ENCODE results near the gene SMIM28. TPM values are rescaled to one million over a fixed set of nuclear protein-coding genes. Genes with fewer than 3 reads are reported as not detected.

The SMIM28 gene
- total and polyA plus RNA-seq, 9 of the 15 experiments (the other 6 are each of a cell fraction or from before 2014, with no cell fraction given), result not detected

DNA sequence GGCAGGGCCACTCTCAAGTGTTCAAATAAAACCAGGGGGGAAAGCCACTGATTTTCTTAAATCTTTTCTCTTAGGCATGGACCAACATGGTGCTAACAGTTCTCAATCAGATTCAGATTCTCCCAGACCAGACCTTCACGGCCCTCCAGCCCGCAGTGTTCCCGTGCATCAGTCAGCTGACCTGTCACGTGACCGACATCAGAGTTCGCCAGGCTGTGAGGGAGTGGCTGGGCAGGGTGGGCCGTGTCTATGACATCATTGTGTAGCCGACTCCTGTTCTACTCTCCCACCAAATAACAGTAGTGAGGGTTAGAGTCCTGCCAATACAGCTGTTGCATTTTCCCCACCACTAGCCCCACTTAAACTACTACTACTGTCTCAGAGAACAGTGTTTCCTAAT, 41.5 kb upstream of the SMIM28 start (continued):
- TF ChIP-seq KAT7 (CRISPR knock-in tag; IDR thresholded peaks at IDR 0.05; ENCODE audit: borderline replicate concordance) (no peak), MTA2 (IDR thresholded peaks at IDR 0.05; ENCODE audit: low read depth) (no peak), ZNF232 (CRISPR knock-in tag; IDR thresholded peaks at IDR 0.05) (no peak), ARNT (IDR thresholded peaks at IDR 0.05) (no peak), SIX5 (IDR thresholded peaks at IDR 0.05; ENCODE audit: borderline replicate concordance in 1 of 2, insufficient read depth in 1 of 2, low read depth in 1 of 2, low read length in 2 of 2) (no peak), SMARCB1 (IDR thresholded peaks at IDR 0.05; ENCODE audit: insufficient read length, low read depth) (no peak), MECOM (CRISPR knock-in tag; IDR thresholded peaks at IDR 0.05) (no peak), ZNF780A (CRISPR knock-in tag; IDR thresholded peaks at IDR 0.05) (no peak), ZNF785 (CRISPR knock-in tag; IDR thresholded peaks at IDR 0.05) (no peak), ZNF212 (CRISPR knock-in tag; IDR thresholded peaks at IDR 0.05) (no peak)
- TF ChIP-seq, protein P1, sequence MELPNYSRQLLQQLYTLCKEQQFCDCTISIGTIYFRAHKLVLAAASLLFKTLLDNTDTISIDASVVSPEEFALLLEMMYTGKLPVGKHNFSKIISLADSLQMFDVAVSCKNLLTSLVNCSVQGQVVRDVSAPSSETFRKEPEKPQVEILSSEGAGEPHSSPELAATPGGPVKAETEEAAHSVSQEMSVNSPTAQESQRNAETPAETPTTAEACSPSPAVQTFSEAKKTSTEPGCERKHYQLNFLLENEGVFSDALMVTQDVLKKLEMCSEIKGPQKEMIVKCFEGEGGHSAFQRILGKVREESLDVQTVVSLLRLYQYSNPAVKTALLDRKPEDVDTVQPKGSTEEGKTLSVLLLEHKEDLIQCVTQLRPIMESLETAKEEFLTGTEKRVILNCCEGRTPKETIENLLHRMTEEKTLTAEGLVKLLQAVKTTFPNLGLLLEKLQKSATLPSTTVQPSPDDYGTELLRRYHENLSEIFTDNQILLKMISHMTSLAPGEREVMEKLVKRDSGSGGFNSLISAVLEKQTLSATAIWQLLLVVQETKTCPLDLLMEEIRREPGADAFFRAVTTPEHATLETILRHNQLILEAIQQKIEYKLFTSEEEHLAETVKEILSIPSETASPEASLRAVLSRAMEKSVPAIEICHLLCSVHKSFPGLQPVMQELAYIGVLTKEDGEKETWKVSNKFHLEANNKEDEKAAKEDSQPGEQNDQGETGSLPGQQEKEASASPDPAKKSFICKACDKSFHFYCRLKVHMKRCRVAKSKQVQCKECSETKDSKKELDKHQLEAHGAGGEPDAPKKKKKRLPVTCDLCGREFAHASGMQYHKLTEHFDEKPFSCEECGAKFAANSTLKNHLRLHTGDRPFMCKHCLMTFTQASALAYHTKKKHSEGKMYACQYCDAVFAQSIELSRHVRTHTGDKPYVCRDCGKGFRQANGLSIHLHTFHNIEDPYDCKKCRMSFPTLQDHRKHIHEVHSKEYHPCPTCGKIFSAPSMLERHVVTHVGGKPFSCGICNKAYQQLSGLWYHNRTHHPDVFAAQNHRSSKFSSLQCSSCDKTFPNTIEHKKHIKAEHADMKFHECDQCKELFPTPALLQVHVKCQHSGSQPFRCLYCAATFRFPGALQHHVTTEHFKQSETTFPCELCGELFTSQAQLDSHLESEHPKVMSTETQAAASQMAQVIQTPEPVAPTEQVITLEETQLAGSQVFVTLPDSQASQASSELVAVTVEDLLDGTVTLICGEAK (IDR thresholded peaks at IDR 0.05), result no peak
- TF ChIP-seq, protein P1 (CRISPR knock-in tag; IDR thresholded peaks at IDR 0.05), result no peak
- TF ChIP-seq, protein P2, sequence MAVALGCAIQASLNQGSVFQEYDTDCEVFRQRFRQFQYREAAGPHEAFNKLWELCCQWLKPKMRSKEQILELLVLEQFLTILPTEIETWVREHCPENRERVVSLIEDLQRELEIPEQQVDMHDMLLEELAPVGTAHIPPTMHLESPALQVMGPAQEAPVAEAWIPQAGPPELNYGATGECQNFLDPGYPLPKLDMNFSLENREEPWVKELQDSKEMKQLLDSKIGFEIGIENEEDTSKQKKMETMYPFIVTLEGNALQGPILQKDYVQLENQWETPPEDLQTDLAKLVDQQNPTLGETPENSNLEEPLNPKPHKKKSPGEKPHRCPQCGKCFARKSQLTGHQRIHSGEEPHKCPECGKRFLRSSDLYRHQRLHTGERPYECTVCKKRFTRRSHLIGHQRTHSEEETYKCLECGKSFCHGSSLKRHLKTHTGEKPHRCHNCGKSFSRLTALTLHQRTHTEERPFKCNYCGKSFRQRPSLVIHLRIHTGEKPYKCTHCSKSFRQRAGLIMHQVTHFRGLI (CRISPR knock-in tag; IDR thresholded peaks at IDR 0.05), result no peak
- TF ChIP-seq, protein P3, sequence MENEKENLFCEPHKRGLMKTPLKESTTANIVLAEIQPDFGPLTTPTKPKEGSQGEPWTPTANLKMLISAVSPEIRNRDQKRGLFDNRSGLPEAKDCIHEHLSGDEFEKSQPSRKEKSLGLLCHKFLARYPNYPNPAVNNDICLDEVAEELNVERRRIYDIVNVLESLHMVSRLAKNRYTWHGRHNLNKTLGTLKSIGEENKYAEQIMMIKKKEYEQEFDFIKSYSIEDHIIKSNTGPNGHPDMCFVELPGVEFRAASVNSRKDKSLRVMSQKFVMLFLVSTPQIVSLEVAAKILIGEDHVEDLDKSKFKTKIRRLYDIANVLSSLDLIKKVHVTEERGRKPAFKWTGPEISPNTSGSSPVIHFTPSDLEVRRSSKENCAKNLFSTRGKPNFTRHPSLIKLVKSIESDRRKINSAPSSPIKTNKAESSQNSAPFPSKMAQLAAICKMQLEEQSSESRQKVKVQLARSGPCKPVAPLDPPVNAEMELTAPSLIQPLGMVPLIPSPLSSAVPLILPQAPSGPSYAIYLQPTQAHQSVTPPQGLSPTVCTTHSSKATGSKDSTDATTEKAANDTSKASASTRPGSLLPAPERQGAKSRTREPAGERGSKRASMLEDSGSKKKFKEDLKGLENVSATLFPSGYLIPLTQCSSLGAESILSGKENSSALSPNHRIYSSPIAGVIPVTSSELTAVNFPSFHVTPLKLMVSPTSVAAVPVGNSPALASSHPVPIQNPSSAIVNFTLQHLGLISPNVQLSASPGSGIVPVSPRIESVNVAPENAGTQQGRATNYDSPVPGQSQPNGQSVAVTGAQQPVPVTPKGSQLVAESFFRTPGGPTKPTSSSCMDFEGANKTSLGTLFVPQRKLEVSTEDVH (IDR thresholded peaks at IDR 0.05; ENCODE audit: low read depth, partially characterized antibody), result no peak
